ENCODE data around the gene GIGYF2.

The GIGYF2 gene

GRCh38 chr2:232869138-232870017 lies 172.2 kb downstream of the GIGYF2 start:
- DNase-seq (ENCODE audit: low spot score), result no peak

GRCh38 chr2:232870018-232870765 lies 173.1 kb downstream of the GIGYF2 start, which contains the start of gene SNORC:
Gene SNORC (plus strand): TSS chr2:232870264. CDS start chr2:232870342, 78 bp downstream.
- no peak for DNase-seq (ENCODE audit: low spot score)

- DNase-seq (ENCODE audit: low spot score), result no peak
Observed at GRCh38 chr2:232870766-232871371, 173.7 kb downstream of the GIGYF2 start.

GRCh38 chr2:232871418-232871834 lies 174.3 kb downstream of the GIGYF2 start:
- no peak for DNase-seq (ENCODE audit: low spot score)

GRCh38 chr2:232871835-232872736 lies 175.0 kb downstream of the GIGYF2 start:
- DNase-seq (ENCODE audit: low spot score), result no peak

- no peak for DNase-seq (ENCODE audit: low spot score)
Observed at GRCh38 chr2:232872826-232873225, 175.7 kb downstream of the GIGYF2 start.

GRCh38 chr2:232873292-232873908 lies 176.3 kb downstream of the GIGYF2 start:
- no peak for DNase-seq (ENCODE audit: low spot score)

- DNase-seq (ENCODE audit: low spot score), result no peak
Observed at GRCh38 chr2:232873909-232874641, 176.9 kb downstream of the GIGYF2 start.

GRCh38 chr2:232874677-232875223 lies 177.6 kb downstream of the GIGYF2 start:
- no peak for DNase-seq (ENCODE audit: low spot score)

- no peak for DNase-seq (ENCODE audit: low spot score)
Observed at GRCh38 chr2:232875256-232876121, 178.4 kb downstream of the GIGYF2 start.

GRCh38 chr2:232876161-232876977 lies 179.2 kb downstream of the GIGYF2 start:
- DNase-seq (ENCODE audit: low spot score), result peak; percentile 45

GRCh38 chr2:232876978-232877441 lies 179.9 kb downstream of the GIGYF2 start:
- no peak for DNase-seq (ENCODE audit: low spot score)

GRCh38 chr2:232877940-232878511 lies 180.9 kb downstream of the GIGYF2 start:
- no peak for DNase-seq (ENCODE audit: low spot score)

- no peak for DNase-seq (ENCODE audit: low spot score)
Observed at GRCh38 chr2:232878855-232879617, 181.9 kb downstream of the GIGYF2 start.

GRCh38 chr2:232879618-232880494 lies 182.7 kb downstream of the GIGYF2 start:
- no peak for DNase-seq (ENCODE audit: low spot score)

All from SW480 (cell line).